HepG2 (cell line): ENCODE data around the gene DNAJC7. TPM values are rescaled to one million over a fixed set of nuclear protein-coding genes. Genes with fewer than 3 reads are reported as not detected.

Source experiments
- ATAC-seq: fragments of 200-7000 bp; cut with Tn5 transposase; 3 replicates; pipeline ENCODE4 v1.9.1; 2020; ENCODE audit warnings: mild to moderate bottlenecking, moderate library complexity
- BruUV-seq: library from RNA; stranded (reverse); fragments of 400-500 nt; replicated peaks from 2 replicates; lab custom pipeline; 2021; lab: Mats Ljungman, UMichigan
- CTCF ChIA-PET: fragments of 300-600 bp; formaldehyde crosslinking; extraction: SDS; loops from one replicate; lab custom pipeline; 2021; ENCODE audit warnings: low total read pairs, inconsistent platforms, low intra/inter-chr PET ratio; lab: Yijun Ruan, JAX
- POLR2A ChIA-PET: fragments of 350-600 bp; sonication (Branson Sonifier 250); formaldehyde crosslinking; loops from one replicate; lab custom pipeline; 2020; ENCODE audit warnings: antibody characterized with exemption, inconsistent platforms; lab: Yijun Ruan, JAX
- DNase-seq: peaks from one replicate; pipeline ENCODE4 v3.0.0-alpha.2; 2015; ENCODE audit warnings: low spot score
- FAIRE-seq: peaks from 3 replicates; lab custom pipeline; 2011; peaks lifted over from hg19 to GRCh38; lab: Jason Lieb, UNC
- H2AFZ ChIP-seq: one replicate; pipeline ENCODE4 v1.6.1; 2011; ENCODE audit warnings: low read length, inconsistent platforms
- H3K27ac ChIP-seq: fragments of 300-600 bp; 3 replicates; pipeline ENCODE4 v1.8.0; 2011; ENCODE audit warnings: mixed run types, mild to moderate bottlenecking, mixed read lengths, low read length, inconsistent platforms; ENCODE audit not compliant: insufficient read depth; ENCODE audit errors: extremely low read length
- H3K27me3 ChIP-seq, 2 experiments: fragments of 200-600 bp in 1 of 2; 2 replicates in 1 of 2; 3 replicates in 1 of 2; pipeline versions ENCODE4 v1.6.0 to v1.8.0; 2011; ENCODE audit warnings: low read length in 2 of 2, mild to moderate bottlenecking in 2 of 2, moderate library complexity in 2 of 2, inconsistent platforms in 1 of 2; ENCODE audit not compliant: insufficient read depth in 2 of 2, control insufficient read depth in 1 of 2
- H3K36me3 ChIP-seq, 2 experiments: fragments of 200-600 bp in 1 of 2; replicated peaks in 1 of 2; 2 replicates in 1 of 2; 3 replicates in 1 of 2; pipeline versions ENCODE4 v1.5.1 to v1.8.0; 2011; ENCODE audit warnings: low read length in 2 of 2, inconsistent platforms in 1 of 2; ENCODE audit not compliant: insufficient read depth in 2 of 2, control insufficient read depth in 1 of 2
- H3K4me1 ChIP-seq: 2 replicates; pipeline ENCODE4 v1.5.1; 2012; ENCODE audit warnings: low read length, inconsistent platforms; ENCODE audit not compliant: insufficient read depth
- H3K4me2 ChIP-seq: 2 replicates; pipeline ENCODE4 v1.6.0; 2011; ENCODE audit warnings: low read depth, low read length, inconsistent platforms
- H3K4me3 ChIP-seq, 3 experiments: fragments of 200-600 bp in 1 of 3; sonication (generic), shearing (Covaris generic) in 1 of 3; replicated peaks in 1 of 3; 2 replicates each; pipeline ENCODE4 v1.5.1; 2011 to 2016; ENCODE audit warnings: low read length in 3 of 3, inconsistent platforms in 2 of 3, low read depth in 2 of 3, mild to moderate bottlenecking in 2 of 3, control low read depth in 1 of 3, mixed read lengths in 1 of 3; ENCODE audit not compliant: insufficient read depth in 1 of 3
- H3K79me2 ChIP-seq: one replicate; pipeline ENCODE4 v1.6.1; 2011; ENCODE audit warnings: low read length, inconsistent platforms; ENCODE audit not compliant: insufficient read depth
- H3K9ac ChIP-seq: 2 replicates; pipeline ENCODE4 v1.6.0; 2011; ENCODE audit warnings: mild to moderate bottlenecking, low read depth, low read length, inconsistent platforms; ENCODE audit not compliant: insufficient read depth
- H3K9me3 ChIP-seq: 2 replicates; pipeline ENCODE4 v1.5.1; 2012; ENCODE audit warnings: mild to moderate bottlenecking, low read length
- H4K20me1 ChIP-seq: 2 replicates; pipeline ENCODE4 v1.6.0; 2011; ENCODE audit warnings: inconsistent platforms, mild to moderate bottlenecking, low read length, moderate library complexity; ENCODE audit not compliant: insufficient read depth
- AGO2 ChIP-seq: fragments of 200-400 bp; formaldehyde crosslinking; optimal IDR thresholded peaks from 2 replicates; pipeline ENCODE3; 2017; ENCODE audit warnings: mild to moderate bottlenecking, low read depth, low read length, moderate library complexity
- CHD2 ChIP-seq: IDR thresholded peaks from 2 replicates; pipeline ENCODE4 v1.6.1; 2011; ENCODE audit warnings: low read depth, low read length, improper control_type of control experiment
- FOXK1 ChIP-seq: sonication (generic); formaldehyde crosslinking; IDR thresholded peaks from 2 replicates; pipeline ENCODE4 v1.4.0; 2020; ENCODE audit warnings: low read depth, missing genetic modification reagents, borderline replicate concordance
- IKZF4 ChIP-seq: sonication (generic); formaldehyde crosslinking; IDR thresholded peaks from 2 replicates; pipeline ENCODE4 v1.5.1; 2020; ENCODE audit warnings: borderline replicate concordance, mild to moderate bottlenecking, low read depth, missing genetic modification reagents; ENCODE audit errors: not compliant biosample characterization
- REXO4 ChIP-seq: sonication (generic); formaldehyde crosslinking; IDR thresholded peaks from 2 replicates; pipeline ENCODE4 v1.8.0; 2022; ENCODE audit warnings: missing genetic modification reagents, mild to moderate bottlenecking, borderline replicate concordance
- SALL2 ChIP-seq: sonication (generic); formaldehyde crosslinking; IDR thresholded peaks from 2 replicates; pipeline ENCODE4 v1.8.1; 2023; ENCODE audit warnings: mild to moderate bottlenecking, missing genetic modification reagents, inconsistent platforms
- SMYD3 ChIP-seq: sonication (generic); formaldehyde crosslinking; IDR thresholded peaks from 2 replicates; pipeline ENCODE4 v1.8.1; 2023; ENCODE audit warnings: mild to moderate bottlenecking, missing genetic modification reagents
- SP2 ChIP-seq: sonication (generic); formaldehyde crosslinking; IDR thresholded peaks from 2 replicates; pipeline ENCODE4 v1.5.1; 2020; ENCODE audit warnings: mild to moderate bottlenecking, missing genetic modification reagents
- U2AF2 ChIP-seq: fragments of 200-400 bp; formaldehyde crosslinking; IDR thresholded peaks from 2 replicates; pipeline ENCODE4 v1.6.1; 2017; ENCODE audit warnings: low read depth, mild to moderate bottlenecking, low read length
- XRCC5 ChIP-seq: fragments of 200-400 bp; formaldehyde crosslinking; optimal IDR thresholded peaks from 2 replicates; pipeline ENCODE3; 2017; ENCODE audit warnings: mild to moderate bottlenecking, low read length
- ZBTB10 ChIP-seq: sonication (generic); formaldehyde crosslinking; IDR thresholded peaks from 2 replicates; pipeline ENCODE4 v1.4.0; 2020; ENCODE audit warnings: missing genetic modification reagents, borderline replicate concordance
- ZEB1 ChIP-seq: IDR thresholded peaks from 2 replicates; pipeline ENCODE4 v1.6.1; 2012; ENCODE audit warnings: mild to moderate bottlenecking, low read depth, inconsistent platforms; ENCODE audit not compliant: insufficient replicate concordance
- ZFP41 ChIP-seq: sonication (generic); formaldehyde crosslinking; IDR thresholded peaks from 2 replicates; pipeline ENCODE4 v1.4.0; 2020; ENCODE audit warnings: mild to moderate bottlenecking, missing genetic modification reagents, borderline replicate concordance
- ZNF550 ChIP-seq: sonication (generic); formaldehyde crosslinking; IDR thresholded peaks from 2 replicates; pipeline ENCODE4 v1.4.0; 2020; ENCODE audit warnings: mild to moderate bottlenecking, missing genetic modification reagents, borderline replicate concordance
- WGBS: methylation state at CpG from one replicate; pipeline ENCODE4 v1.1.6; 2017; ENCODE audit warnings: low lambda C conversion rate; 5-methylcytosine and 5-hydroxymethylcytosine counted together
- in situ Hi-C: cut with HindIII; loops from 2 replicates; pipeline ENCODE4 v1.10.0; 2017; ENCODE audit warnings: low pct_unique_long_range_greater_than_20kb; ENCODE audit not compliant: extremely low pct_ligation_motif_present
- intact Hi-C: fragments of 100-400 bp; cut with micrococcal nuclease; formaldehyde crosslinking; loops from one replicate; pipeline ENCODE4 v1.10.0; 2022; ENCODE audit not compliant: unreplicated experiment
- polyA plus RNA-seq, 8 experiments: library from polyadenylated mRNA; depleted of rRNA in 3 of 8; stranded (reverse) in 7 of 8; unstranded in 1 of 8; fragments of >200 nt; fragmentation: Illumina TruSeq in 4 of 8; extraction: Trizol in 4 of 8; gene quantifications; 2 replicates each; pipeline versions ENCODE4 v1.2.1 to v1.2.3, GENCODE V29; 2011 to 2016; ENCODE audit warnings: low read depth in 4 of 8, missing spikeins in 1 of 8, mixed read lengths in 1 of 8; ENCODE audit not compliant: insufficient read depth in 1 of 8
- total RNA-seq, 5 experiments: library from RNA; depleted of rRNA; stranded (reverse); fragments of >200 nt; fragmentation: Illumina TruSeq; extraction: Trizol; gene quantifications; 2 replicates each; pipeline ENCODE4 v1.2.3, GENCODE V29; 2016; ENCODE audit warnings: low read depth in 1 of 5
- TF ChIP-seq, protein P1 (sequence below): sonication (generic); formaldehyde crosslinking; IDR thresholded peaks from 2 replicates; pipeline ENCODE4 v1.4.0; 2020; ENCODE audit warnings: missing genetic modification reagents

Gene DNAJC7
- total and polyA plus RNA-seq, 2 of the 13 experiments (the other 11 are each of a cell fraction or from before 2014, with no cell fraction given): 47.7 to 132 TPM

DNA sequence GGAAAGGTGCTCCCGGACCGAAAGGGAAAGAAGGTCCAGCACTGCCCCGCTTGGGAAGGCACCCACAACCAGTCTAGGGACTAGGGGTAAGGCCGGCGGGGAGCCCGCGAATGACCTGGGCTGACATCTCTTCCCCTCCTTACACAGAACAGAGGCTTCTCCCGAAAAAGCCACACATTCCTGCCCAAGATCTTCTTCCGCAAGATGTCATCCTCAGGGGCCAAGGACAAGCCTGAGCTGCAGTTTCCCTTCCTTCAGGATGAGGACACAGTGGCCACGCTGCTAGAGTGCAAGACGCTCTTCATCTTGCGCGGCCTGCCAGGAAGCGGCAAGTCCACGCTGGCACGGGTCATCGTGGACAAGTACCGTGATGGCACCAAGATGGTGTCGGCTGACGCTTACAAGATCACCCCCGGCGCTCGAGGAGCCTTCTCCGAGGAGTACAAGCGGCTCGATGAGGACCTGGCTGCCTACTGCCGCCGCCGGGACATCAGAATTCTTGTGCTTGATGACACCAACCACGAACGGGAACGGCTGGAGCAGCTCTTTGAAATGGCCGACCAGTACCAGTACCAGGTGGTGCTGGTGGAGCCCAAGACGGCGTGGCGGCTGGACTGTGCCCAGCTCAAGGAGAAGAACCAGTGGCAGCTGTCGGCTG lies 49.2 kb downstream of the DNAJC7 start (continued):
- no peak for TF ChIP-seq REXO4
- 0 out of 2 replicates have a peak, but pooled peaks have one; percentile 21 for TF ChIP-seq SP2 (CRISPR knock-in tag)
- TF ChIP-seq, protein P1, sequence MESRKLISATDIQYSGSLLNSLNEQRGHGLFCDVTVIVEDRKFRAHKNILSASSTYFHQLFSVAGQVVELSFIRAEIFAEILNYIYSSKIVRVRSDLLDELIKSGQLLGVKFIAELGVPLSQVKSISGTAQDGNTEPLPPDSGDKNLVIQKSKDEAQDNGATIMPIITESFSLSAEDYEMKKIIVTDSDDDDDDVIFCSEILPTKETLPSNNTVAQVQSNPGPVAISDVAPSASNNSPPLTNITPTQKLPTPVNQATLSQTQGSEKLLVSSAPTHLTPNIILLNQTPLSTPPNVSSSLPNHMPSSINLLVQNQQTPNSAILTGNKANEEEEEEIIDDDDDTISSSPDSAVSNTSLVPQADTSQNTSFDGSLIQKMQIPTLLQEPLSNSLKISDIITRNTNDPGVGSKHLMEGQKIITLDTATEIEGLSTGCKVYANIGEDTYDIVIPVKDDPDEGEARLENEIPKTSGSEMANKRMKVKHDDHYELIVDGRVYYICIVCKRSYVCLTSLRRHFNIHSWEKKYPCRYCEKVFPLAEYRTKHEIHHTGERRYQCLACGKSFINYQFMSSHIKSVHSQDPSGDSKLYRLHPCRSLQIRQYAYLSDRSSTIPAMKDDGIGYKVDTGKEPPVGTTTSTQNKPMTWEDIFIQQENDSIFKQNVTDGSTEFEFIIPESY (CRISPR knock-in tag): peak; percentile 38; the same call in 1 of the 2 replicates
- TF ChIP-seq ZEB1: no peak
- no peak for TF ChIP-seq SMYD3 (CRISPR knock-in tag)
- peak; percentile 40 for TF ChIP-seq IKZF4 (CRISPR knock-in tag)
- no peak for TF ChIP-seq CHD2
- TF ChIP-seq XRCC5: peak; percentile 8

DNA sequence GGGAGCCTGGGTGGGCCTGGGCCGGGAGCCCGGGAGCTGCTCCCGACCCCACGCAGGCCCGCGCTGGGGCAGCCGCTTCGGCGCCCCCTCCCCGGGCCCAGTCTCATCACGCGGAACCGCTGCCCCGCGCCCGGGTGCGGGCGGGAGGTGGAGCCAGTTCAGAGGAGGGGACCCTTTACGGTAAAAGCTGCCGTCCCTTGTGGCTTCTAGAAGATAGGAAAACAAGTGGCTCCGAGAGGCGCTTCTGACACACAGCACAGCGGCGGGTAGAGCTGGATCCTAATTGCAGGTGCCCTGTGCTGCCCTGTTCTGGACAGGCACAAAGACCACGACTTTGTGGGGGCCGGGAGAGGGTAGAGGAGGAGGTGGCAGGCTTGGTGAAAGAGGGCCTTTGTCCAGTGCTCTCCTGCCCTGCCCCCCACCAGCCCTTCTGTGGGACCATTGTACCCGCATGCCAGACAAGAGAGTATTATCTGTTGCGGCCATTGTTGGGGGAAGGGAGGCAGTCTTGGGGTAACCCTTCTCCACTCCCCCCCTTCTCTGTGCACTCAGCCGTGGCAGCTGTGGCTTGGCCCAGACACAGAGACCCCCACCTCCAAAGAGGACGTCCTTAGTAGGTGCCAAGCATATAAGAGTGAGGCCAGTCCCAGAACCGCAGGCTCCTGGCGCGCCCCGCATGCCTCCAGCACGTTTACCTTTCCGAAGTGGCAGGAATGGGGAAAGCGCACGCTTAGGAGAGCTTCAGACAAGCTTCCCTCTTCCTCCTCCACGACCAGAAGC lies 49.9 kb downstream of the DNAJC7 start:
- BruUV-seq: TSS peak; percentile 53
- peak; percentile 82 for DNase-seq
- peak; percentile 21 for FAIRE-seq
- peak; percentile 25 for ATAC-seq
- Histone ChIP-seq H3K9me3 (no peaks in the 10 kb centered on the region), H3K4me2 (peak overlapping the region; percentile 90), H3K27ac (peak overlapping the region; percentile 83), H3K4me3 (peak overlapping the region; percentile 92 to 96 (median 93)), H3K36me3 (peaks cover 14 to 32% of the 10 kb centered on the region in 2 experiments), H3K79me2 (peaks cover 40% of the 10 kb centered on the region), H2AFZ (no peak overlapping the region), H3K4me1 (peaks cover 61% of the 10 kb centered on the region), H4K20me1 (peaks cover 6% of the 10 kb centered on the region; the same call in 1 of the 2 replicates), H3K27me3 (peaks cover 0 to 5% of the 10 kb centered on the region in 2 experiments; a peak in 2 of 5 replicates), H3K9ac (peak overlapping the region; percentile 98)
- ChIA-PET POLR2A (interaction anchor here (0.9 to 9.0 kb wide), 17 partner anchors 8 to 281 kb away, joined by 3 to 180 read pairs (median 5); partner anchors contain the start of genes DHX58, DNAJC7, KAT2A and KLHL11), CTCF (no interaction called here)
- in situ Hi-C loops (loop anchor here (5.0 kb wide), 1 partner anchor 50 kb away; the partner anchor contains the start of gene DNAJC7), intact Hi-C loops (no loop called here)
- 33% methylated on average over 23 of the region's 39 CpGs for WGBS
- no peak for TF ChIP-seq FOXK1 (CRISPR knock-in tag)
- peak; percentile 100 for TF ChIP-seq AGO2
- peak; percentile 84; the same call in 1 of the 2 replicates for TF ChIP-seq ZFP41
- TF ChIP-seq ZNF550 (CRISPR knock-in tag): no peak
- peak; percentile 63; the same call in 1 of the 2 replicates for TF ChIP-seq ZBTB10 (CRISPR knock-in tag)
- no peak for TF ChIP-seq SALL2 (CRISPR knock-in tag)
- no peak for TF ChIP-seq U2AF2
